Large intestine (tissue), 3 donors: ENCODE measurements around the gene SPDYE4. TPM values are rescaled to one million over a fixed set of nuclear protein-coding genes. Genes with fewer than 3 reads are reported as not detected.

Experiments
- DNase-seq, 2 donors: peaks; one replicate each; pipeline versions ENCODE4 v3.0.0 to v3.0.0-alpha.2; 2013
- H3K27ac ChIP-seq: one replicate; pipeline ENCODE4 v1.5.1; 2013; ENCODE audit warnings: low read length
- H3K27me3 ChIP-seq: 2 replicates; pipeline ENCODE4 v1.6.1; 2013; ENCODE audit warnings: low read length; ENCODE audit not compliant: control insufficient read depth, insufficient read depth
- H3K36me3 ChIP-seq: 2 replicates; pipeline ENCODE4 v1.6.1; 2013; ENCODE audit warnings: low read length; ENCODE audit not compliant: control insufficient read depth, insufficient read depth
- H3K4me1 ChIP-seq: one replicate; pipeline ENCODE4 v1.6.1; 2013; ENCODE audit warnings: low read length; ENCODE audit not compliant: control insufficient read depth, insufficient read depth
- H3K4me3 ChIP-seq: one replicate; pipeline ENCODE4 v1.5.1; 2013; ENCODE audit warnings: low read length
- H3K9me3 ChIP-seq: one replicate; pipeline ENCODE4 v1.6.1; 2013; ENCODE audit warnings: mild to moderate bottlenecking, low read depth, low read length, moderate library complexity; ENCODE audit not compliant: control insufficient read depth
- WGBS: methylation state at CpG from one replicate; pipeline ENCODE4 v1.1.5; 2013; ENCODE audit warnings: low lambda C conversion rate; ENCODE audit not compliant: insufficient coverage; 5-methylcytosine and 5-hydroxymethylcytosine counted together
- polyA plus RNA-seq: library from polyadenylated mRNA; unstranded; fragments of 120-200 nt; gene quantifications from one replicate; pipeline ENCODE4 v1.2.1, GENCODE V29; 2013

Gene SPDYE4
- polyA plus RNA-seq, 1 donor, result 0.06 TPM

DNA sequence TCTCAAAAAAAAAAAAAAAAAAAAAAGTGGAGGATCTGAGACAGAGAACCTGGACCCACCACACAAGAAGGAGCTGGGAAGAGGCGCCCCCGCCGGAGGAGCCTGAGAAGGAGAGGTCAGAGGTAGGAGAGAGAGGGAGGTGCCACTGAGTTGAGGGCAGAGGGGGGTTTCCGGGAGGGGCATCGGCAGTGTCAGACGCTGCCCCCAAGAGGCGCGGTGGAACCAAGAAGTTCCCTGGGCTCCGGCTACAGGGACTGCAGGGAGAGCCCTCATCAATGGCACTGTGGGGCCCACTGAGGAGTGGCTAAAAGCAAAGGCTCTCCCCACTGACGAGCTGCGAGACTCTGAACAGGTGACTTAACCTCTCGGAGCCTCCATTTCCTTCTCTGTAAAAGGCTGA, 17.9 kb downstream of the SPDYE4 start:
- no peaks in the 10 kb centered on the region for H3K36me3 ChIP-seq
- H3K9me3 ChIP-seq, result no peaks in the 10 kb centered on the region
- no peaks in the 10 kb centered on the region for H3K27me3 ChIP-seq
- H3K4me3 ChIP-seq, result peak overlapping the region; percentile 23
- no peak overlapping the region for H3K27ac ChIP-seq
- no CpG with 5 or more reads among the region's 12 CpGs for WGBS
- H3K4me1 ChIP-seq, result peaks cover 5% of the 10 kb centered on the region
- no peak for DNase-seq

DNA sequence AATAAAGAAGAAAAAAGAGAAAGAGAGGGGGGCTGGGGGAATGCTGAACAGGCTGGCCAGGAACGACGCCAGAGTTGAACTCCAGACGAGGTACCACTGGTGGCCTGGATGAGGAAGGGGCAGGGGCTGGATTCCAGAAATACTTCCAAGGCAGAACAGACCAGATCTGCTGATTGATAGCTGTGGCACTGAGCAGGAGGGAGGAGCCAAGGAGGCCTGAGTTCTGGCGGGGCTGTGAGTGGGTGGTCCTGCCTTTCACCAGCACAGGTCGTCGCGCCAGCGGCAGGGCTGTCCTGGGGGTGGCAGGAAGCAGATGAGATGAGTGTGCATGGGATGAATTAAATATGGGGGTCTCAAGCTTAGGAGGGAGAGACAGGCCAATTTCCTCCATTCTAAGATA, 19.2 kb downstream of the SPDYE4 start:
- no peaks in the 10 kb centered on the region for H3K36me3 ChIP-seq
- WGBS, result 37% methylated on average over 3 of the region's 8 CpGs
- H3K27ac ChIP-seq, result no peak overlapping the region
- H3K4me1 ChIP-seq, result peaks cover 3% of the 10 kb centered on the region
- no peak overlapping the region for H3K4me3 ChIP-seq
- no peaks in the 10 kb centered on the region for H3K27me3 ChIP-seq
- no peaks in the 10 kb centered on the region for H3K9me3 ChIP-seq
- no peak for DNase-seq

DNA sequence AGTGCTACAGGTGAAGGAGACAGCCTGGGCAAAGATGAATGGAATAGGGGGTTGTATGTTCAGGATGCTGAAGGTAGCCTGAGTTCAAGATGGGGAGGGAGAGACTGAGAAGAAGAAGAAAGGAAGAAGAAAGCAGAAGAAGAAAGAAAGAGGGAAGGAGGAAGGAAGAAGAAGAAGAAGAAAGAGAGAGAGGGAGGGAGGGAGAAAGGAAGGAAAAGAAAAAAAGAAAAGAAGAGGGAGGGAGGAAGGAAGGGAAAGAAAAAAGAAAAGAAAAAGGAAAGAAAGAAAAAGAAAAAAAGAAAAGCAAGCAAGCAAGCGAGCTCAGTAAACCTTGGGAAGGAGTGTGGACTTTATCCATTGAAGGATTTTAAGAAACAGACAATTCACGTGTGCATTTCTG, 21.6 kb downstream of the SPDYE4 start:
- WGBS, result 46% methylated on average over 1 of the region's 2 CpGs
- Histone ChIP-seq H3K27ac (no peak overlapping the region), H3K36me3 (no peaks in the 10 kb centered on the region), H3K27me3 (no peaks in the 10 kb centered on the region), H3K9me3 (no peaks in the 10 kb centered on the region), H3K4me3 (no peak overlapping the region), H3K4me1 (peaks cover 3% of the 10 kb centered on the region)
- no peak for DNase-seq

DNA sequence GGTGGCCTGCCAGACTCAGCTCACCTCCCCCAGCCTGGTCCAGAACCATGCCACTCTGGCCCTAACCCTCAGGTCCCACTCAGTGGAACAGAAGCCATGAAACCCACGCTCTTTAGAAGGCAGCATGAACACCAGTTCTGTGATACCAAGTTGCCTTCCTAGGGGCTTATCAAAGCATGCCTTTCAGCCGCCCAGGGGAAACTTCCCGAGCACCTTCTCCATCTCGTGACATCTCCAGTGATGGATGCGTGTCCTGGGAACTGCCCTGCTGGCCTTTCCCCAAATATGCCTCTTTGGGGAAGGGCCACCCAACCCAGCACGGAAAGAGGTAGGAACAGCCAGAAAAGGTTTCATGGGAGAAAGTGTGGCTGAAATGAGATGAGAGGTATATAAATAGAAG, 22.0 kb downstream of the SPDYE4 start:
- Histone ChIP-seq H3K36me3 (no peaks in the 10 kb centered on the region), H3K4me3 (no peak overlapping the region), H3K27me3 (no peaks in the 10 kb centered on the region), H3K4me1 (peaks cover 3% of the 10 kb centered on the region), H3K27ac (no peak overlapping the region), H3K9me3 (no peaks in the 10 kb centered on the region)
- WGBS, result no CpG with 5 or more reads among the region's 6 CpGs
- no peak for DNase-seq

DNA sequence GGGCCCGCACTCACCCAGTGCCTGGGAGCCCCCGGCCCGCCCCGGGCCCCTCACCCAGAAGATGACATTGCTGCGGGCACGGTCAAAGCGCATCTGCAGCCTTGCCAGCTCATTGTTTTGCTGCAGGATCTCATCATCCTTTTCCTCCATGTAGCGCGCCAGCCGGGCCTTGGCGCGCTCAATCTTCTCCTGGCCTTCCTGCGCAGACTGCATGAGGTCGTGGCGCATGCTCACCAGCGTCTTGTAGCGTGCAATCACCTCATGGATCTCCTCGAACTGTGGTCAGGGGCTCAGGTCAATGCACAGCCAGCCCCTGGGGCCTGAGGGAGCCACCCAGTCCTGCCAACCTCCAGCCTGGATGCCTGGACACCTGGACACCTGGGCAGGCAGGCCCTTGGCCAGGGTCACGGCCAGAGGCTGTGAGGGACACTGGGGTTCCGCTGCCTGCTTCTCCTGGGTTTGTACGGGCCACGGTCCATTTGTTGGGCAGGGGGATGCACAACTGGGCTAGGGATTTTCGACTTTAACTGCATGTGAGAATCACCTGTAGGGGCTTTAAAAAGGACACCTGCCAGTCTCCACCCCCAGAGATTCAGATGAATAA, 22.9 kb downstream of the SPDYE4 start:
- Histone ChIP-seq H3K4me1 (peaks cover 3% of the 10 kb centered on the region), H3K36me3 (no peaks in the 10 kb centered on the region), H3K27ac (no peak overlapping the region), H3K4me3 (no peak overlapping the region), H3K9me3 (no peaks in the 10 kb centered on the region), H3K27me3 (no peaks in the 10 kb centered on the region)
- DNase-seq, result no peak
- WGBS, result no CpG with 5 or more reads among the region's 23 CpGs

DNA sequence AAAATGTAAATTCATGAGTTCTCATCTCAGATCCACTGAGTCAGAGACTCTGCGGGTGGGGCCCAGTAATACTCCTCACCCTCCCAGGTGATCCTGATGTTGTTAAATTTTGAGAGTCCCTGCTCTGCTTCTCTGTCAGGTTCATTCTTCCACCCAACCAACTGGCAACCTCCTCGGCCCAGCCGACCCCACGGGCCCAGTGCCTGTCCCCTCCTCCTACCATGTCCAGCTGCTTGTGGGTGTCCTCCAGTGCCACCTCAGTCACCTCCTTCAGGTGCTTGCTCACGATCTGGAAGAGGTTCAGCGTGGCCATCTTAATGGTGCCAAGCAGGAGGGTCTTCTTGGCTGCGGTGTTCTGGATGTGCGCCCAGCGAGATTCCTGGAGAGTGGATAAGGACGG, 23.5 kb downstream of the SPDYE4 start:
- Histone ChIP-seq H3K27ac (no peak overlapping the region), H3K27me3 (no peaks in the 10 kb centered on the region), H3K9me3 (no peaks in the 10 kb centered on the region), H3K4me1 (peaks cover 3% of the 10 kb centered on the region), H3K4me3 (no peak overlapping the region), H3K36me3 (no peaks in the 10 kb centered on the region)
- WGBS, result no CpG with 5 or more reads among the region's 10 CpGs
- DNase-seq, result no peak

DNA sequence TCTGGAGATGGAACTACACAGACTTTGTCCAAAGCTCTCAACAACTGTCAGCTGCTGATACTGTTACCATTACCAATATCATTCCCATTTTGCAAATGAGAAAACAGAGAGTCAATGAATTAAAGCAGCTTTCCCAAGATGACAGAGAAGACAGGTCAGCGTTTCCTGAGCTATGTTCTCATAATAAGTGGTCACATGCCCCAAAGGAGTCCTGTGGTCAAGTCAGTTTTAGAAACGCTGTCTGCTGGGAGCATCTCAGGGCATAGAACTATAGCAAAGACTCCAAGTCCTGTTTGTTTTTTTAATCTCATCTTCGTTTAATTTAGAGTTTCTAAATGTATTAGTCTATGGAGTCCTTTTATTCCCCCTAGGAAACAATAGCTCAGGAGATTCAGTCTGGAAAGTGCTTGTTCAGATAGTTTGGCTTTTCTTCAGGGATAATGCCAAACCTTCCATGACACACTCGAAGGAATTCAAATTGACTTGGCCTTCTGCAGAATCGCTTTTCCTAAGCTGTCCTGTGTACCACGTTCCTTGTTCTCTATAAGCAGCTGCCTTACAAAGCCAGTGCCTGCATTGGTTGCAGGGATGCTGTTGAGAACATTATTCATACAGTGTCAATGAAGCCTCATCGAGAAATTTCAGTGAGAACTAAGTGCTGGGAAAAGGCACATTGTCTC, 25.8 kb downstream of the SPDYE4 start:
- H3K36me3 ChIP-seq, result no peaks in the 10 kb centered on the region
- 78% methylated on average over 4 of the region's 7 CpGs for WGBS
- H3K4me3 ChIP-seq, result no peak overlapping the region
- peaks cover 3% of the 10 kb centered on the region for H3K4me1 ChIP-seq
- no peak overlapping the region for H3K27ac ChIP-seq
- no peaks in the 10 kb centered on the region for H3K9me3 ChIP-seq
- DNase-seq, result no peak
- H3K27me3 ChIP-seq, result no peaks in the 10 kb centered on the region

DNA sequence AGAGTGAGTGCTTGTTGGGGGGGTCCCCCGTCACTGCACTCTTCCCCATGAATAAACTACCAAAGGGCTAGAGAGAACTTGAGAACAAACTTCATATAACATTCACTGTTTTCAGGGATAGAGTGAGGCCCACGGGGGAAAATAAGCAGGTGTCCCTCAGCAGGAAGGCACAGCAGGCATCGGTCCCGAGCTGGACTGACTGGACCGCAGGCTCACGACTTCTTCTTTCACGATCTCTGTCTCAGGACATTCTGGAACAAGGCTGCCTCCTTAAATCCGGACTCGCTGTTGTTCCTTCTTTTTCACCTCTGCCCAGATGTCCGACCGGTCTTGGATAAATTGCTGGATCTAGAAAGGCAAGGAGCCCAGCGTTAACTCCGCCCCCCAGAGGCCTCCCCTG, 28.5 kb downstream of the SPDYE4 start:
- H3K27me3 ChIP-seq, result no peaks in the 10 kb centered on the region
- H3K4me1 ChIP-seq, result peaks cover 11% of the 10 kb centered on the region
- no peak for DNase-seq
- H3K4me3 ChIP-seq, result no peak overlapping the region
- no CpG with 5 or more reads among the region's 13 CpGs for WGBS
- H3K9me3 ChIP-seq, result no peaks in the 10 kb centered on the region
- H3K36me3 ChIP-seq, result no peaks in the 10 kb centered on the region
- no peak overlapping the region for H3K27ac ChIP-seq

DNA sequence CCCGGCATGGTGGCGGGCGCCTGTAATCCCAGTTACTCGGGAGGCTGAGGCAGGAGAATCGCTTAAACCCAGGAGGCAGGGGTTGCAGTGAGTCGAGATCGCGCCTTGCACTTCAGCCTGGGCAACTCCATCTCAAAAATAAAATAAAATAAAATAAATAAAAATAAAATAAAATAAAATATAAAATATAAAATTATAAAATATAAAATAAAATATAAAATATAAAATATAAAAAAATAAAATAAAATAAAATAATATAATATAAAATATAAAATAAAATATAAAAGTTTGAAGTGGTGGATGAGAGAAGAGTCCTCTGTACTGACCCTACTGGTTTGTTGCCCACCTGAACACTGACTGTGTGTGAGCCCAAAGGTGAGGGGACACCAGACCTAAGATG, 28.9 kb downstream of the SPDYE4 start:
- no peak for DNase-seq
- 60% methylated on average over 2 of the region's 8 CpGs for WGBS
- H3K4me3 ChIP-seq, result no peak overlapping the region
- H3K4me1 ChIP-seq, result peaks cover 14% of the 10 kb centered on the region
- no peaks in the 10 kb centered on the region for H3K27me3 ChIP-seq
- no peaks in the 10 kb centered on the region for H3K9me3 ChIP-seq
- no peaks in the 10 kb centered on the region for H3K36me3 ChIP-seq
- H3K27ac ChIP-seq, result no peak overlapping the region

DNA sequence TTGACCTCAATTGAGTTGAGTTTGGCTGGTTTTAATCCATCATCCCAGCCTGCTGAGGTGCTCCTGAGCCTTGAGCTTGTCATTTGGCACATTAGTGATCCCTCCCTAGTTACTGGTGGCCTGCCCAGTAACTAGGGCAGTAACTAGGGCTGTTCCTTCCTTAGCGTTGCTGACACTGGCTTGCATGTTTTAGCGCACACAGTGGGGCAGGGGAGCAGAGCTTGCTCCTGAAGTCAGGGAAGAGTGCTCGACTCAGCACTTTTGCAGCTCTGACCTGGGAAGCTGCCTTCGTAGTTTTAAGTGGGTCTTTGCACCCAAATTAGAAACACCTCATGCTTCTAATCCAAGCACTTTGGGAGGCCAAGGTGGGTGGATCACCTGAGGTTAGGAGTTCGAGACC, 29.4 kb downstream of the SPDYE4 start:
- no peak overlapping the region for H3K4me3 ChIP-seq
- no peak for DNase-seq
- peaks cover 18% of the 10 kb centered on the region for H3K4me1 ChIP-seq
- no CpG with 5 or more reads among the region's 5 CpGs for WGBS
- no peaks in the 10 kb centered on the region for H3K9me3 ChIP-seq
- H3K36me3 ChIP-seq, result no peaks in the 10 kb centered on the region
- no peak overlapping the region for H3K27ac ChIP-seq
- no peaks in the 10 kb centered on the region for H3K27me3 ChIP-seq
